Measurements from ENCODE around the gene GPS2.
A peak's percentile ranks its signal among the peaks of the same experiment; 100 is the strongest.
"Not testable (repeated sequence)": the region's sequence is repeated elsewhere in the genome, so short reads cannot be mapped to it uniquely, and the experiment has no call there.

Gene GPS2, protein sequence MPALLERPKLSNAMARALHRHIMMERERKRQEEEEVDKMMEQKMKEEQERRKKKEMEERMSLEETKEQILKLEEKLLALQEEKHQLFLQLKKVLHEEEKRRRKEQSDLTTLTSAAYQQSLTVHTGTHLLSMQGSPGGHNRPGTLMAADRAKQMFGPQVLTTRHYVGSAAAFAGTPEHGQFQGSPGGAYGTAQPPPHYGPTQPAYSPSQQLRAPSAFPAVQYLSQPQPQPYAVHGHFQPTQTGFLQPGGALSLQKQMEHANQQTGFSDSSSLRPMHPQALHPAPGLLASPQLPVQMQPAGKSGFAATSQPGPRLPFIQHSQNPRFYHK

DNA sequence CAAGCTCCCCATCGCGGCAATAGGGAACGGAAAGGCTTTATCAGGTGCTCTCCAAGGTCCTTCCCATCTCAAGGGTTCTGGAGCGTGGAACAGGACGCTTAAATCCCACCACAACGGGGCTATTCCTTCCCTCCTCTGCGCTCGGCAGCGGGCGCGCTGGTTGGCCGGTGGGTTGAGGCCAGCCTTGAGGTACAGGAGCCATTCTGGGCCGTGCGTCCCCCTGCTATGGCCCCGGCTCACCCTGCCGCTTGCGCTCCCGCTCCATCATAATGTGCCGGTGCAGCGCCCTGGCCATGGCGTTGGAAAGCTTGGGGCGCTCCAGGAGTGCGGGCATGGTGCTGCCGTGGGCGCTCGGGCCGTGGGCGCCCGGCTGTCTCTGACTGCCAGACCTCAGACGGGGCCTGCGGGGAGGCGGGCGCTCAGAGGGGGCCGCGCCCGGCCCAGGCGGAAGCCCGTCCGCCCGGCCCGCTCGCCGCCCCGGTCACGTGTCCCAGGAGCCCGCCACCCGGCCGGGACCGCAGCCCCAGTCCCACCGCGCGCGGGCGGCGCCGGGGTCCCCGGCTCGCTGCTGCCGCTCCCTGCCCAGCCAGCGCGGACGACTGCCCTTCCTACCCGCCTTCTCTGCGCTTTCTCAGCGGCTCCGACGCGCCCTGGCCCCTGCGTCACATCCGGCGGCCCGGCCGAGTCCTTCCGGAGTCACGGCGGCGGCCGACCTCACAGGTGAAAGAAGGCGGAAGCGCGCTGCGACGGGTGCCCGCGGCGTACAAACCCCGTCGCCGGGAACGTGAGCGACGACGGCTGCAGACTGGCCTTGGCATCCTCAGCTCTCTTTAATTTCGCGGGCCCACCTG lies at the start of gene GPS2:
TSS of gene GPS2 (minus strand) at position 642 of the 851 bp plus-strand sequence. CDS start at position 334, 308 bp downstream.
- DNase-seq, result peak; percentile 90

DNA sequence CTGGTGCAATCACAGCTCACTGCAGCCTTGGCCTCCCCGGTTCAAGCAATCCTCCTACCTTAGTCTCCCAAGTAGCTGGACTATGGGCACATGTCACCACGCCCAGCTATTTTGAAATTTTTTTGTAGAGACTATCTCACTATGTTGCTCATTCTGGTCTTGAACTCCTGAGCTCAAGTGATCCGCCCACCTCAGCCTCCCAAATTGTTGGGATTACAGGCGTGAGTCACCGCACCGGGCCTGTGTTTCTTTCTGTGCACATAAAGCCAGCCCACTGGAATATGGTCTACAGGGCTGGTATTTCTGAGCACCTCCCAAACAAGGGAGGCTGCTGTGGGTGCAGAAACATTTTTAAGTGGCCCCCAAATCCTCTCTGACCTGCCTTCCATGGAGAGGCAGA lies 48.2 kb upstream of the GPS2 start:
- no peak for DNase-seq

DNA sequence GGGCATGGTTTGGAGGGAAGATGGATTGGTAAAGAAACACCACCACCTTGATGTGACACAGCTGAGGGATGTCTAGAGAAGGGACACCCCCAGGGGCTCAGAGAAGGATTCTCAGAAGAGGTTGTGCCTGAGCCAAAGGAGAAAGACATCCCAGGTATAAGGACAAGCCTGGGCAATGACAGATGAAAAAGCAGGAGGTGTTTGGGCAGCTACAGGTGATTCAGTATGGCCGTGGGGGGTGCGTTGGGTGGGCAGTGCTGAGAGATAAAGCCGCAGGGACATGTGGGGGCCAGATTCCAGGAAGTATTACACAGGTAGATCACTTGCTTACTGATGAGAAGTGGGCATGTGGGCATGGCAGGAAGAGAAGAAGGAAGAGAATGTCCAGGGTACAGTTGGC lies 46.7 kb upstream of the GPS2 start:
- no peak for DNase-seq

DNA sequence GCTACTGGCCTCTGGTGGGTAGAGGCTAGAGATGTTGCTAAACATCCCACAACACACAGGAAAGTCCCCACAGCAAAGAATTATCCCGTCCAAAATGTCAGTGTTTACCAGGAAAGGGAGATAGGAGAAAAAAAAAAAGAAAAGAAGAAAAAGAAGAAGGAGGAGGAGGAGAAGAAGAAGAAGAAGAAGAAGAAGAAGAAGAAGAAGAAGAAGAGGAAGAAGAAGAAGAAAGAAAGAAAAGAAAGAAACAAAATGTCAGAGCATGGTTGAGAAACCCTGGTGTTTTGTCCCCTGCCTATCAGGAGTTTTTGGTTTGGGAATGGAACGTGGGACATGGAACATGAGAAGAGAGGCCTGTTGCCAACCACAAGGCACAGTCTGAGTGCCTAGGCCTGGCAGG lies 42.2 kb upstream of the GPS2 start:
- no peak for DNase-seq

DNA sequence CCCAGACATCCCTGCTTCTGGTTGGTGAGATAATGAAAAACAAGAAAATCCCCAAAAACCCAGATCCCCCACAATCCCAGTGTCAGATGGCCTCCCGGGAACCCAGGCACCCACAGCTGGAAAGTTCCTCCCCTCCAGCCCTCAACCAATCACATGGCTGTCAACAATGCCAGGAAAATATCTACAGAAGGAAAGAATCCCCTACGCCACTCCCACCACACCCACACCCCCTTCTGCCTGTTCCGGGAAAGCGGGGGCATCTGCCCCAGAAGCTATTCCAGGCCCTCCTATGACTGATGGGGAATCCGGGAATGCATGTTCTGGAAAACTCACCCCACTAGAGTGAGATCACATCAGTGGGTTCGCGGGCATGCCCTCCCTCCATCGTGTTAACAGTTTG lies 41.6 kb upstream of the GPS2 start:
- DNase-seq, result no peak

DNA sequence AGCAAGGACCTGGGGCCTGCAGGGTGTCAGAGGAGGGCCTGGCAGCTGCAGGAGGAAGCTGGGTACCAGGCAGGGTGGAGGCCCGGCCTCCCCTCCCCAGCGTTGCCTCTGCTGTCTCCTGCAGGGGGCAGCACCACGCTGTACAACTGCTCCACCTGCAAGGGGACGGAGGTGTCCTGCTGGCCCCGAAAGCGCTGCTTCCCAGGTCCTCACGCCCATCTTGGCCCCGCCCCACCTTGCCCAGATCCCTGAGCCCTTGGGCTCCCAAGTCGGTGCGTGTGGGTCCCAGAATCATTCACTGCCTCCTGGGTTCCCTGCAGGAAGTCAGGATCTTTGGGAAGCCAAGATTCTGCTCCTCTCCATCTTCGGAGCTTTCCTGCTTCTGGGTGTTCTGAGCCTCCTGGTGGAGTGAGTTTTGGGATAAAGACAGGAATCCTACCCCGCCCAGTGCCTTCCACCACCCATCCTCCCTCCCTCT lies 41.0 kb upstream of the GPS2 start:
- peak; percentile 82 for DNase-seq

DNA sequence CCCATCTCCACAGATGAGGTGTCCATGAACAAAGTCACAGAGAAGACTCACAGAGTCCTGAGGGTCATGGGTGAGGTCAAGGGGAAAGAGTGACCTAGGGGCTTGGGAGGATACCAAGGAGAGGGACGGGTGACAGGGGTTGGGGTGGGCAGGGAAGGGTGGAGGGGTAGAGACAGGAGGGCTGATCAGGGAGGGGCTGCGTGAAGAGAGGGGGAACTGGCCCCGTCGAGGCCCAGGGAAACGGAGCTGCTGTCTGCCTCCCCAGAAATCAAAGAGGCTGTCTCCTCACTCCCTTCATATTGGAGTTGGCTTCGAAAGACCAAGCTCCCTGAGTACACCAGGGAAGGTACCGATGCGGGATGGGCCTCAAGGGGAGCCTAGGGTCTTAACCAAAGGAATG lies 40.4 kb upstream of the GPS2 start:
- no peak for DNase-seq

DNA sequence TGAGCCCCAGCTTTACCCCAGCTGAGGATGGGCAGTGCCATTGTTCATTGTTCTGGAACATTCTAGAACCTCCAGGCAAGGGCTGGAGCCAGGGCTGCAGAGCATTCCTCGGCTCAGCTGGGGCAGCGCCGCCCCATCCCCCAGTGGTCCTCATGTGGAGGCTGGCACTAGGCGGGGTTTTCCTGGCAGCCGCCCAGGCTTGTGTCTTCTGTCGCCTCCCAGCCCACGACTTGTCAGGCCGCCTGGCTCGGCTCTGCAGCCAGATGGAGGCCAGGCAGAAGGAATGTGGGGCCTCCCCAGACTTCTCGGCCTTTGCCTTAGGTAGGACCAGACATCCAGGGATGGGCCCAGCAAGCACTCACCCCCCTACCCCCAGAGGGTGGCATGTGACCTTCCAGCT lies 39.9 kb upstream of the GPS2 start, which contains the start of gene TMEM95:
TSS of gene TMEM95 (plus strand) at position 104 of the 400 bp plus-strand sequence. CDS start at position 153, 49 bp downstream.
- DNase-seq, result peak; percentile 21

DNA sequence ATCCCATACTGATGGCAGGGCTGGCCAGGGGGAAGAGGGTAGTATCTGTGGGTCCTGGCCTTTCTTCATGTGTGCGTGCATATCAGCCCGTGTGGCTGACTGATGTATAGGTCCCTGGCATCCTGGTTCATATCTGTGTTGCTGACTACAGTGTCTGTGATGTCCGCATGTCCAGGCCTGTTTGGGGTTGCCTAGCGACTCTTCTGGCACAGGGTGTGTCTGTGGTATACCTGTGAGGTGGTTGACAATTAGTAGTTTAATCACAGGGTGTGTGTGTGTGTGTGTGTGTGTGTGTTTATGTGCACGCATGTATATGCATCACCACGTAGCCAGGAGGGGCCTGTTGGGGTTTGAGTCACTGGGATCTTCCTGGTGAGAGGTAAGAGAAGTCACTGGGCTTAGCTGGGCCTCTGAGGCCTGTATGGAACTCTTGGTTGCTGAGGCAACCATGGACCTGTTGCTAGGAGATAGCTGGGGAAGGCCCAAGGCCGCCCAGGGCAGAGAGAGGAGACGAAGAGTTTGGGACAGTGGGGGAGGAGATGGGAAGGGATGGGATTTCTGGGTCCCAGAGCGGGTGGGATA lies 39.2 kb upstream of the GPS2 start:
- no peak for DNase-seq

DNA sequence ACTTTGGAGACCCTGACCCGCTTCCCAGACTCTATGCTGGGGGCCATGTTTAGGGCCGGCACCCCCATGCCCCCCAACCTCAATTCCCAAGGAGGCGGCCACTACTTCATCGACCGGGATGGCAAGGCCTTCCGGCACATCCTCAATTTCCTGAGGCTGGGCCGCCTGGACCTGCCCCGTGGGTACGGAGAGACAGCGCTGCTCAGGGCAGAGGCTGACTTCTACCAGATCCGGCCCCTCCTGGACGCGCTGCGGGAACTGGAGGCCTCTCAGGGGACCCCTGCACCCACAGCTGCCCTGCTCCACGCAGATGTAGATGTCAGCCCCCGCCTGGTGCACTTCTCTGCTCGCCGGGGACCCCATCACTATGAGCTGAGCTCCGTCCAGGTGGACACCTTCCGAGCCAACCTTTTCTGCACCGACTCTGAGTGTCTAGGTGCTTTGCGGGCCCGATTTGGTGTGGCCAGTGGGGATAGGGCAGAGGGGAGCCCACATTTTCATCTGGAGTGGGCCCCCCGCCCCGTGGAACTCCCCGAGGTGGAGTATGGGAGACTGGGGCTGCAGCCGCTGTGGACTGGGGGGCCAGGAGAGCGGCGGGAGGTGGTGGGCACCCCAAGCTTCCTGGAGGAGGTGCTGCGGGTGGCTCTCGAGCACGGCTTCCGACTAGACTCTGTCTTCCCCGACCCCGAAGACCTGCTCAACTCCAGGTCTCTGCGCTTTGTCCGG lies 37.9 kb upstream of the GPS2 start:
- no peak for DNase-seq

DNA sequence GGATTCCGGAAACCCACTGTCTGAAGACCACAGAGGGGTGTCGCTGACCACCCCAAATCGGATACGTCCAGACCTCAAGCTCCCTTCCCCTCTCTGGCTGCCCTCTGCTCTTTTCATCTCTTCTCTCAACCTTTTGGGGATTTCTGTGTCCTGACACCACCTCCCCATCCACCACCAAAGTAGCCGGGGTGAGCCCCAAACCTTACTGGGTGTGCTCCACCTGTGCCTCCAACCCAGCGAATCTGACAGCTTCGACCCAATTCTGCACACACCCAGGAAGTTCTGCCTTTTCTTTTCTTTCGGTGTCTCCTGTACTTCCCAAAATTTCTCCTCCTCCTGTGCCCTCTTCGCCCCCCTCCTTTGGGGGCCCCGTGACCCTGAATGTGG lies 37.3 kb upstream of the GPS2 start:
- DNase-seq, result no peak

DNA sequence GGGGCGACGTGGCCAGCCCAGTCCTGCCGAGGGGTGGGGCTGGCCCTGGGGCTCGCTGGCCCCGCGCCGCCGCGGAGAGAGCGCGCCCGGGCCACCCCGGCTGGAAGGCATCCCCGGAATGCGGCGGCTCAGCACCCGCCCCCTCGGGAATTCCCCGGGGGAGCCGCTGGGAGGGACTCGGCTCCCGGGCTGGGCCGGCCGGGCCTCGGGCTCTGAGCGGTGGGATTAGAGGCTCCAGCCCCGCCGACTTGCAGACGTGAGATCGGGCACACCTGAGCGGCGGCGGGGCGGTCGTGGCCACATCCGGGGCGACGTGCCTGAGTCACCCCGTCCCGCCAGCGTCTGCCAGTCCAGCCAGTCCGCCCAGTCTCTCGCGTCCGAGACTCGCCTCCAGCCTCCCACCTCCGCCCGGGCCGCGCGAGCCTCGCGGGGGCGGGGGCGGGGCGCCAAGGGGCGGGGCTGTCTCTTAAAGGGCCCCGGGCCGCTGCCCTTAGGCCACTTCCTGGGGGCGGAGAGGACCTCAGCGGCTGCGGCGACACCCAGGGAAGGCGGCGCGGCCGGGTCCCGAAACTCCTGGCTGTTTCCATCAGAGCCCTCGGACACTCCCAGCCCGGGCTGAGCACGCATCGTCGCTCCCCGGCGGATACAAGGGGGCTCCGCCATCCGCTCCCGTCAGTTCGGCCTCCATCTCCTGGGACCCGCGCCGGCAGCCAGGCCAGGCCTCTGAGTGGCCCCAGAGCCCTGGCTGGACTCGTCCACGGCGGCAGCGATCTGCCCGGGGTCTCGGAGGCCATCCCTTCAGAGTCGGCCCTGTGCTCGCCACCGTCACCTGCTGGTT lies 36.7 kb upstream of the GPS2 start, which contains the start of gene KCTD11:
TSS of gene KCTD11 (plus strand) at position 498 of the 838 bp plus-strand sequence.
- peak; percentile 88 for DNase-seq

DNA sequence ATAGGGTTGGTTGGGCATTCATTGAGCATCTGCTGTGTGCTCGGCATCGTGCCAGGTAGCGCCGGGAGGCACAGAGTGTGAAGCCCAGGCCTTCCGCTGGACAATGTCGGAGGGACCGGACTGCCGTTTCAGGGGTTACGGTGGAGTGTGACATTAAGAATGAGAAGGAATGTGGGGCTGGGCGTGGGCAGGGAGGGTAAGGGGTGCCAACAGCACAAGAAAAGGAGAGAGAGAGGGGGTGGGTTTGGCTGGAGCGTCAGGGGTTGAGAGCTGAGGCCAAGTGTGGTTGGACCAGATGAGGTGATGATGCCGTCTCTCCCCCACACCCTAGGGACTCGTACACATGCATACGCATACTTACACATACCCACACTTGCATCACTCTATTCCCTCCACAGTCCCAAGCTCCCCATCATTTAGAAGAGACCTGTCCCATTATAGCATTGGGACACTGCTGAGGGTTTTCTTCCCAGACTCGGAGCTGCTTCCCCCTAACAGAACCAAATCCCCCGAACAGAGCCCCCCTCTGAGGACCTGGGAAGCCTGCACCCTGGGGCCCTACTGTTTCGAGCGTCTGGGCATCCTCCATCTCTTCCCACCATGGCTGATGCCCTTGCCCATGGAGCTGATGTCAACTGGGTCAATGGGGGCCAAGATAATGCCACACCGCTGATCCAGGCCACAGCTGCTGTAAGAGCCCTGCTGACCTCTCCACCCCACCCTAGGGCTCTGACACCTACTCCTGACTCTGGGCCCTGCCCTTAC lies 33.5 kb upstream of the GPS2 start:
- DNase-seq, result no peak

DNA sequence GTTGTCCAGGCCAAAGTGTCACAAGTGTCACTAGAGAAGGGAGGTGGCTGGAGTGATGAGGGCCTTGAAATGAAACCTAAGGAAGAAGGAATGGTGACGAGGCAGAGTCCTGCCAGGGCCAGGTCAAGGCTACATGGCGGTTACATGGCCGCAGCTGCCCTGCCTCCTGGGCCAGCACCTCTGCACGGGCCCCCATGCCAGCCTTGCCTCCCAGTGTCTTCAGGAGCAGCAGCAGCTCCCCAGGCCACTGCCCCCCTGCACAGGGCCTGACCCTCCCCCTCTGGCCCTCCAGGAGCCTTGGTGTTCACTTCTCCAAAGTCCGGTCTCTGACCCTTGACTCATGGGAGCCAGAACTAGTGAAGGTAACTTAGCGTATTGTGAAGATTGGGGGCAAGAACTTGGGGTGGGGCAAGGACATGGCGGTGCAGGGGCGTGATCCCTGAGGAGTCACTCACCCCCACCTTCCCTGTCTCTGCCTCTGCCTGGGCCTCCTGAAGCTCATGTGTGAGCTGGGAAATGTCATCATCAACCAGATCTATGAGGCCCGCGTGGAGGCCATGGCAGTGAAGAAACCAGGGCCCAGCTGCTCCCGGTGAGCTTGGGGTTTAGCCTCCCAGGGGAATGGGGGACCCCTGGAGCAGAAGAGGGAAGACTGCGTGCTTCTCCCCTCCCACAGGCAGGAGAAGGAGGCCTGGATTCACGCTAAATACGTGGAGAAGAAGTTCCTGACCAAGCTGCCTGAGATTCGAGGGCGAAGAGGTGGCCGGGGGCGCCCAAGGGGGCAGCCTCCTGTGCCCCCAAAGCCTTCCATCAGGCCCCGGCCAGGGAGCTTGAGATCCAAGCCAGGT lies 32.7 kb upstream of the GPS2 start:
- no peak for DNase-seq

DNA sequence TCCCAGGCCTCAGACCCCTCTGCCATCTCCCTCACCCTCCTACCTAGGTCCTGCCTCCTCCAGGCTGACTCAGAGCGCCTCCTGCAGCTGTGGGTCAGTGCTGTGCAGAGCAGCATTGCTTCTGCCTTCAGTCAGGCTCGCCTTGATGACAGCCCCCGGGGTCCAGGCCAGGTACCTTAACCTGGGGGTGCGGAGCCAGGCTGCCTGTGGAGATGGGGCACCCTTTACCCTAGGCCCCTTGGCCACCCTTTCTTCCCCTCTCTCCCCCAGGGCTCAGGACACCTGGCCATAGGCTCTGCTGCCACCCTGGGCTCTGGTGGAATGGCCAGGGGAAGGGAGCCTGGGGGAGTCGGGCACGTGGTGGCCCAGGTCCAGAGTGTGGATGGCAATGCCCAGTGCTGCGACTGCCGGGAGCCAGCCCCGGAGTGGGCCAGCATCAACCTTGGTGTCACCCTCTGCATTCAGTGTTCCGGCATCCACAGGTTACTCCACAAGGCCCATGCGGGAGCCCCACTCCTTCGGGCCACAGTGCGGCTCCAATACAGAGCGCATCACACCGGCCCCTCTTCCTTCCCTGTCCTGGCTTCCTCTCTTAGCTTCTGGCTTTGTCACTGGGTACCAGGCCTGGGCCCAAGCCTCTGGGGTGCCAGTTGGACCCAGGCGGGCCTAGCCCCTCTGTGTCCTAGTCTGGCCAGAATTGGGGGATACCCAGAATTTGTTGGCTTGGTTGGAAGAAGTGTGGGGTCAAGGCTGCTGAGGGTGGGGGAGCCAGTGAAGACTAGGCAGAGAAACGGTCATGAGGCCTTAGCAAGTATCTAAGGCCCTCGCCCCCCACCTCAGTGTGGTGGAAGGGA lies 31.8 kb upstream of the GPS2 start:
- no peak for DNase-seq

DNA sequence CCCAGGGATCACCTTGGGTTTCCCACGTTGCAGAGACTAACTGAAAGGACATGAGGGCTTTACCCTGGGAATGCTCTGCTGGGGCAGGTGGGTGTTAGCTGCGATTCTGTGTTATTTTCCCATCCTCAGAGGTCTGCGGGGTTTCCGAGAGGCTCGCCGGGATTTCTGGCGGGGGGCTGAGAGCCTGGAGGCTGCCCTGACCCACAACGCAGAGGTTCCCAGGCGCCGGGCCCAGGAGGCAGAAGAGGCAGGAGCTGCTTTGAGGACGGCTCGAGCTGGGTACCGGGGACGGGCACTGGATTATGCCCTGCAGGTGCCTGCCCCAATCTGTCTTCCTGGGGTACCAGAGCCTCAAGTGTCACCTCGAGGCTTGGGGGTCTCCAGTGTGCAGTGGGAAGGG lies 28.1 kb upstream of the GPS2 start:
- DNase-seq, result no peak

DNA sequence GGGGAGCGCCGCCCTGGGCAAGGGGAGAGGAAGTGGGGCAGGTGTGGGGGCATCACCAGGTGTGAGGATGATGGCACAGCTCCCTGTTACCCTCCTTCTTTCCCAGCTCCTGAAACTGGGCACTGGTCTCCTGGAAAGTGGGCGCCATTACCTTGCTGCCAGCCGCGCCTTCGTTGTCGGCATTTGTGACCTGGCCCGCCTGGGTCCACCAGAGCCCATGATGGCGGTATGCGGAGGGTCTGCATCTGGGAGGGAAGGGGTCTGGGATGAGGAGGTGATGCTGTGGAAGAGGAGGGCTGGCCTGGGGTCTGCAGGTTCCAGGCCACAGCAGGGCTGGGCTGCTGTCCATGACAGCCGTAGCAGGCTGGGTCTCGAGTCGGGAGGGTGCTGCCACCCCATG lies 26.7 kb upstream of the GPS2 start:
- DNase-seq, result no peak

DNA sequence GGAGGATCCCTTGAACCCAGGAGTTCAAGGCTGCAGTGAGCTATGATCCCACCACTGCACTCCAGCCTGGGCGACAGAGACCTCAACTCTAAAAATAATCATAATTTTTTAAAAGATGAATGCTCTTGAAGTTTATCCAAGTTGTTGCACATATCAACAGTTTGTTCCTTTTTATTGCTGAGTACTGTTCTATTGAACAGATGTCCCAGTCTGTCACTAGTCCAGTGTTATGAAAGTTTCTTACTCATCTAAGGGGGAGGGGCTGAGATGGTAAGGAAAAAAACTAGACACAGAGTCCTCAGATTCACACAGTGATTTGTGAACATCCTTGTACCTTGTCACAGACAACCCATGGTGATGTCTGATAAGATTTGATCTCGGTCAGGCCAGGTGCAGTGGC lies 25.0 kb upstream of the GPS2 start:
- DNase-seq, result no peak

DNA sequence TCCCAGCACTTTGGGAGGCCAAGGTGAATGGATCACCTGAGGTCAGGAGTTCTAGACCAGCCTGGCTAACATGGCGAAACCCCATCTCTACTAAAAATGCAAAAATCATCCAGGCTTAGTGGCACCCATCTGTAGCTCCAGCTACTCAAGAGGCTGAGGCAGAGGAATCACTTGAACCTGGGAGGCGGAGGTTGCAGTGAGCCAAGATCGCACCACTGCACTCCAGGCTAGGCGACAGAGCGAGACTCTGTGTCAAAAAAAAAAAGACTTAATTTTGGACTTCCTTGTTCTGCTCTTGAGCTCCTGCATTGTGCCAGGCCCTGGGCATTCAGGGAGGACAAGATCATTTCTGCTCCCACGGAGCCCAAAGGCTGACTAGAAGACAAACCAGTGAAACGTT lies 22.4 kb upstream of the GPS2 start:
- not testable (repeated sequence) for DNase-seq
